HG02798 (cell line): ENCODE data around the gene C11orf87.

Experiments used
- ATAC-seq: cut with Tn5 transposase; IDR thresholded peaks from one replicate; pipeline ENCODE4 v1.9.1; 2021; ENCODE audit warnings: mild to moderate bottlenecking; ENCODE audit not compliant: unreplicated experiment, poor library complexity

Gene C11orf87

DNA sequence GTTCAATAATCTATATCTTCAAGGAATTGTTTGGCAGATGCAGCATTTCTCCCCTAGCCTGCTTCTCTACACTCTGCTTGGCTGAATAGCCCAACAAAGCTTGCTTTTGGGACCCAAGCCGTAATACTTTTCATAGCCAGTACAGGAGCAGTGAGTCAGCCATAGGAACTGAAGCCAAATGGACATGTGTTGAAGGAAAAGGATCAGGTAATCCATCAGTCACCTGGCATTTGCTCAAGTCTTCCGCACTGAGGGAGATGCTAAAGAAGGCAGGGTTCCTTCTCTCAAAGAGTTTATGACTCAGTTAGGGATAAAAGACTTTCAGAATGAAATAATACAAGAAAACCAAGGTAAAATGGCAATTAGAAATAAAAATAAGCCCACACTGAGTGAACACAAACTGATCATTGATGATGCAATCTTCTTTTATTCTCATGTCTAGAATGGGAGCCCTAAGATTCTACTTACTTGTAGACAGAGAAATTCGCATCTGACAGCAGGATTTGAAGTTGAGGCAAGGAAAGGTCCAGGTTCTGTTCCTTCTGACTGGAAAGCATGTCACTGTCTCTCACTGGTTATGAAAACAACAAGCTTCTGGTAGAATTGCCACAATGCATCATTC, 13.2 kb downstream of the C11orf87 start:
- ATAC-seq = no peak

DNA sequence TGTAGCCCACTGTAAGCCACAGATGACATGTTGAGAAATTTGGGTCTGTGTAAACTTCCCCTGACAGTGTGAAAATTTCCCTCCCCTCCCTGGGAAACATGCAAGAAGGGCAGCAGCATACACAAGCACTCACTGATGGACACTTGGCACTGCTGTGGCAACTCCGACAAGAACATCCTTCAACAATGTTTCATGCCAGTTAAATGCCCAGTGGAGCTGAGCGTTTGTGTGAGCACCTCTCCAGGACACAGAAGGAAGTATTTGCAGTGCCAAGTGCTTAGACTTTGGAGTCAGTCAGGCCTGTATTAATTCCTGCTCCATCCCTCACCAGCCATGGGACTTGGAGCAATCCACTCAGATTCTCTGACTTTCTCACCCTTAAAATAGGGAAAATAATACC, 17.7 kb downstream of the C11orf87 start:
- no peak for ATAC-seq

DNA sequence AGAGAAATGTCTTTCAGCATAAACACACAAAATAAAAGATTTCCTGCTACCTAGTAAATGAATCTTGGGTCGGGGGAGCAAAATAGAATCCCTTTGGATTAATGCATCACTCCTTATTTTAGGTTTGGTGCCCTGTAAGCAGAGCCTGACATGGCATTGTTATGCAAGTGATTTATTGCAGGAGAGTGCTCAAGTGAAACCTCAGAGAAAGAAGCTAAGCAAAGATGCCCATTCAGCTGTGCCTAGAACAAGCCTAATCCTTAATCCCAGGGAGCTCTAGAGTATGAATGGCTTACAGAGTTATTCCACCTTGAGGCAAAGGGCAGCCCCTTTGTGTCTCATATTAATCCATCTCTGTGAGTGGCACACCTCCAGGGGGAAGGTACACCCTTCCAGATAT, 21.1 kb downstream of the C11orf87 start:
- ATAC-seq = no peak

DNA sequence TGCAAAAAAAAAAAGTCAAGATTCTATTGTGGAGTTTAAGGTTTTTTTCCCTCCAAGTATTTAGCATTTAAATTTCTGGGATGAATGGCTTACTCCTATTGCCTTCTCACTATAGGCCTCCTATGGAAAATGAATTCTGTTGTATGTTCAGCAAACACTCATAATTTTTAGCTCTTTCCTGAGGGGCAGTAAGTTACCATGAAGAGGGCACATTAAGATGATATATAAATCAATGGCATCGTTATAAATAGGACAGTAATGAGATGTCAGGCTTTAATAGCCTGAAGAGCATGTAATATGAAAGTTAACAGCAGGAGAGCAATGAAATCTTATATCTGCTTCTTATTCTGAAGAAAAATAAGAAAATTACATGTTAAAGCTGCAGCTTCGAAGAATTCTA, 32.9 kb downstream of the C11orf87 start:
- no peak for ATAC-seq
